Activated T-cell treated with anti-CD3 and anti-CD28 coated beads for 24 hours (primary cell): Measurements from ENCODE around the gene TBC1D14.
"Not testable (repeated sequence)": the region's sequence is repeated elsewhere in the genome, so short reads cannot be mapped to it uniquely, and the experiment has no call there.

Source experiments
- DNase-seq: peaks from one replicate; pipeline ENCODE4 v3.0.0-alpha.2; 2020; ENCODE audit warnings: low read depth

TBC1D14 gene

DNA sequence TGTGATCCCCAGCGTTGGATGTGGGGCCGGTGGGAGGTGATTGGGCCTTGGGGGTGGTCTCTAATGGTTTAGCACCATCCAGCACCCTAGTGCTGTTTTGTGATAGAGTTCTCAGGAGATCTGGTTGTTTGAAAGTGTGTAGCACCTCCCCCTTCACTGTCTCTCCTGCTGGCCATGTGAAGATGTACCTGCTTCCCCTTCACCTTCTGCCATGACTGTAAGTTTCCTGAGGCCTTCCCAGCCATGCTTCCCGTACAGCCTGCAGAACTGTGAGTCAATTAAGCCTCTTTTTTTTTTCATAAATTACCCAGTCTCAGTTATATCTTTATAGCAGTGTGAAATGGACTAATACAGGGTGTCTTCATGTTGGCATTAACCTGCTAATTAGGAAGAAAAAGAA, 19.3 kb upstream of the TBC1D14 start:
- DNase-seq: no peak

DNA sequence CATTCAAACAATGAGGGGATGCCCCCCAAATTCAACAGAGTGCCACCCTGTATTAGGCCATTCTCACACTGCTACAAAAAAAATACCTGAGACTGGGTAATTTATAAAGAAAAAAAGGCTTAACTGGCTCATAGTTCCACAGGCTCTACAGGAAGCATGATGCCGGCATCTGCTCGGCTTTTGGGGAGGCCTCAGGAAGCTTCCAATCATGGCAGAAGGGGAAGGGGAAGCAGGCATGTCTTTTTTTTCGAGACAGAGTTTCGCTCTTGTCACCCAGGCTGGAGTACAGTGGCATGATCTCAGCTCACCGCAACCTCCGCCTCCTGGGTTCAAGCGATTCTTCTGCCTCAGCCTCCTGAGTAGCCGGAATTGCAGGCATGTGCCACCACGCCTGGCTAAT, 18.7 kb upstream of the TBC1D14 start:
- DNase-seq: not testable (repeated sequence)

- DNase-seq: no peak
Measured at GRCh38 chr4:6891436-6892170, 18.0 kb upstream of the TBC1D14 start.

DNA sequence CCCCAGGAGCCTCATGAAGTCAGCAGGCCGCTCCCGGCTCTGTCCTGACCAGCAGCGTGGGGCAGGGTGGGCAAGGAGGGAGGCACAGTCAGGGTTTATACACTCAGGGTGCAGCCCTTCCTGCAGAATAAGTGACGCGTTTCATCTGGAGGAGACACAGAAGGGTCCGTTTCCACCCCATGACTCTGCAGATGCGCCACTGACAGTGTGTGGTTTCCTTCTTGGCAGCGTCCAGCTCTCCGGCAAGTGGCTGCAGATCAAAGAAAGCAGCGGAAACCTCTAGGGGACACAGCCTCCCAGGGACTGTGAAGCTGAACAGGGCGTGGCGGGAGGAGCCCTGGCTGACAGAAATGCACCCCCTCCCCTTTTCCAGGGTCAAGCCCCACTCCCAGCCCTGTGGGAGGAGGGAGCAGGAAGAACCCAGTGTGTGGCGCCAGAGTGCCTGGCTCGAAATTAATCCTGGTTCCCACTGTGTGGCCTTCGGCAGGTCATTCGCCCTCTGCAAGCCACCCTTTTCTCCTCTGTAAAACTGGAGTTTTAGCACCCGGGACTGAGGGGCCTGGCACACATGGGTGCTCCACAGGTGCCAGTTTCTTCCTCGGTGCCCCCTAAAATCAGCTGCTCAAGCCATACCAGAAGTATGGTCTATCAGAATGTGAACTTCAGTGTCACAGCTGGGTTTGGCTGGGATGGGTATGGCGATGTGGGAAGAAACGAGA, 17.3 kb upstream of the TBC1D14 start:
- no peak for DNase-seq

DNA sequence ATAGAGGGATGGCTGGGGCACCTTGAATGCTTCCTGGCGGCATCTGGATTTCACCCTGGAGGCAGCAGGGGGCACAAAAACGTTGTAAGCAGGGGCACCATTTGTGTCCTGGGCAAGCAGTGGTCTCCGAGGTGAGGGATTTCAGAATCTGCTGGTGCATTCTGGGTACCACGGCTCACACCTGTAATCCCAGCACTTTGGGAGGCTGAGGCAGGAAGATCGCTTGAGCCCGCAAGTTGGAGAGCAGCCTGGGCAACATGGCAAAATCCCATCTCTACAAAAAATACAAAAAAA, 16.8 kb upstream of the TBC1D14 start:
- DNase-seq: no peak

- DNase-seq: no peak
Measured at GRCh38 chr4:6893449-6894085, 16.1 kb upstream of the TBC1D14 start.

- DNase-seq: no peak
Measured at GRCh38 chr4:6894086-6894478, 15.5 kb upstream of the TBC1D14 start.

DNA sequence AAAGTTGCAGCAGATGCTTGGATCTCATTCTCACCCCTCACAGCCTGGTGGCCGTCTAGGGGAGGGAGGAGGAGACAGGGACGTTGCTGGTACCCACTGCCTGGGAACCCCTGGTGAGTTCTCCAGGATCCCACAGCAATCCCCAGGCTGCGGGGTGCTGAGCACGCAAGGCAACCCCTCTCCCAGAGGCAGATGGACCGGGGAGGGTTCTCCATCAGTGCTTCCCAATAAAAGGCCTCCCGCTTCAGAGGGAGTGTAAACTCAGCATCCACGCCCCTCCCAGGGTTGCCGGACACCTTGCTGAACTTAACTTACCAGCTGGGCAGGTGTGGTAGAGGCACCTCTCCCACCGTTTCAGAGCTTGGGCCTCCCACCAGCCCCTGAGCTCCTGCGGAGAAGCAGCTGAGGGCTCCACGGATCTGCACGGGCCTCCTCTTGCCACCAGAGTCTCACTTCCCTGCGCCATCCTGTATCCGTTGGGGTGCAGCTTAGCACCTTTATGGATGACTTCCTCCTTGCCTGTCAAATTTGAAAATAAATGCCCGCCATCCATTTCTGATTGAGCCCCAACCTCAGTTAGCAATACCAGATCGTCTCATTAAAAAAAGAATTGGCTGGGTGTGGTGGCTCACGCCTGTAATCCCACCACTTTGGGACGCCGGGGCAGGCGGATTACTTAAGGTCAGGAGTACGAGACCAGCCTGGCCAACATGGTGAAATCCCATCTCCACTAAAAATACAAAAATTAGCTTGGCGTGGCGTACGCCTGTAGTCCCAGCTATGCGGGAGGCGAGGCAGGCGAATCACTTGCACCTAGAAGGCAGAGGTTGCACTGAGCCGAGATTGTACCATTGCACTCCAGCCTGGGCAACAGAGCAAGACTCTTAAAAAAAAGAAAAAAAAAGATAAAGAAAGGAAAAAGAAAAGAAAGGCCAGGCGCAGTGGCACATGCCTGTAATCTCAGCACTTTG, 14.8 kb upstream of the TBC1D14 start:
- no peak for DNase-seq

DNA sequence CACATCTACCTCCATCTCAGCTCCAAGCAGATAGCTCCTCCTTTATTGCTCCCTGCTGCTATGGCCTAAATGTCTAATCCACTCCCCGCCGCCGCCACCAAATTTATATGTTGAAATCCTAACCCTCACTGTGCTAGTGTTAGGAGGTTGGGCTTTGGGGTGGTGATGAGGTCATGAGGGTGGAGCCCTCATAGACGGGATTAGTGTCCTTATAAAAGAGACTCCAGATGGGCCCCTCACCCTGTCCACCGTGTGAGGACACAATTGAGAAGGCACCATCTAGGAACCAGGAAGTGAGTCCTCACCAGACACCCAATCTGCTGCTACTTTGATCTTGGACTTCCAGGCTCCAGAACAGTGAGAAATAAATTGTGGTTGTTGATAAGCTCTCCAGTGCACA, 13.6 kb upstream of the TBC1D14 start:
- no peak for DNase-seq

- no peak for DNase-seq
Measured at GRCh38 chr4:6898763-6899162, 10.9 kb upstream of the TBC1D14 start.

DNA sequence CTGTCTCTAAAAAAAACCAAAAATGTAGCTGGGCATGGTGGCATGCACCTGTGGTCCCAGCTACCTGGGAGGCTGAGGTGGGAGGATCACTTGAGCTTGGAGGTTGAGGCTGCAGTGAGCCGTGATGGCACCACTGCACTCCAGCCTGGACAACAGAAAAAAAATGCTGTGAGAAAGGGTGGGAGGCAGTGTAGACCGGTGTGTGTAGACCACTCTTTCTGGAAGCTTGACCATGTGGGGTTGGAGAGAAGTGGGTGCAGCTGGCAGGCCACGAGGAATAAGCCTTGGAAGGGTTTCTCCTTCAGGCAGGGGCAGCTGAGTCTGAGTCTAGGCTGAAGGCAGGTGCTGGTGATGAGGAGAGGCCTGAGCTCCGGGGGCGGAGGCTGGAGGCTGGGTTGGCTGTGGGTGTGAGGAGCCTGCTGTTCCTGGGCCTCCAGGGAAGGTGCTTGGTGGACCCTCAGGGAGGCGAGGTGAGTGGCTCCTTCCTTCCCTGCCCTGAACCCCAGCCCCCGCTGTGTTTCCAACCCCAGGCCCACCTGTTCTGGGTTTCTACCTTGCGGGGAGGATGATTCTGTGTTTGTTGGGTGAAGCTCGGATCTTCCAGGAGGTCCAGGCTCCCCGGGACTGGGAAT, 9.3 kb upstream of the TBC1D14 start:
- DNase-seq: no peak

- DNase-seq: no peak
Measured at GRCh38 chr4:6900956-6901355, 8.7 kb upstream of the TBC1D14 start.

DNA sequence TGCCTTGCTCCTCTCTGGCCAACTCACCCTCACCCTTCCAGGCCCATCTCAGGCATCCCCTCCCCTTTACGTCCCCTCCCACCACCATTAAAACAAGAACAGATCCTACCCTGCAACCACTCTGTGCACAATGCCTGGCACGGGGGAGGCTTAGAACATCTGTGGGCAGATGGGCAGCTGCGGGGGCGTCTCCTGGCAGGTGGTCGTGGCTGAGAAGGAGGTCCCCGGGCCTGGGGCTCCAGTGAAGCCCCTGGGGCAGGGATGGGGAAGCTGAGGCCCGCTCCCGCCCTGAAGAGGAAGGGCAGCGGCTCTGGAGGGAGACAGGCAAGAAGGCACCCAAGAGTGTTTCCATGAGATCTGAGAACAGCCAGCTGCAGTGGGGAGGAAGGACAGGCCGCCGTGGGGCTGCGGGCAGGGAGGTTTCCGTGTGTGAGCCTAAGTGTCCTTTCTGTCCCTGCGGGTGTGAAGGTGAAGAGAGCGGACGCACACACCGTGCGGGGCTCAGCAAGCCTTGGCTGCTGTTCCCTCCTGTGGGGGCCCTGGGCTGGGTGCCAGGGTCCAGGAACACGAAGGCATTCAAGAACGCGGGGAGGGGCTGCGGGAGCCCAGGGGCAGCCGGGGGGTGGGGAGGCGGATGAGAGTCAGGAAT, 7.8 kb upstream of the TBC1D14 start:
- no peak for DNase-seq

- no peak for DNase-seq
Measured at GRCh38 chr4:6902318-6903042, 7.1 kb upstream of the TBC1D14 start.

DNA sequence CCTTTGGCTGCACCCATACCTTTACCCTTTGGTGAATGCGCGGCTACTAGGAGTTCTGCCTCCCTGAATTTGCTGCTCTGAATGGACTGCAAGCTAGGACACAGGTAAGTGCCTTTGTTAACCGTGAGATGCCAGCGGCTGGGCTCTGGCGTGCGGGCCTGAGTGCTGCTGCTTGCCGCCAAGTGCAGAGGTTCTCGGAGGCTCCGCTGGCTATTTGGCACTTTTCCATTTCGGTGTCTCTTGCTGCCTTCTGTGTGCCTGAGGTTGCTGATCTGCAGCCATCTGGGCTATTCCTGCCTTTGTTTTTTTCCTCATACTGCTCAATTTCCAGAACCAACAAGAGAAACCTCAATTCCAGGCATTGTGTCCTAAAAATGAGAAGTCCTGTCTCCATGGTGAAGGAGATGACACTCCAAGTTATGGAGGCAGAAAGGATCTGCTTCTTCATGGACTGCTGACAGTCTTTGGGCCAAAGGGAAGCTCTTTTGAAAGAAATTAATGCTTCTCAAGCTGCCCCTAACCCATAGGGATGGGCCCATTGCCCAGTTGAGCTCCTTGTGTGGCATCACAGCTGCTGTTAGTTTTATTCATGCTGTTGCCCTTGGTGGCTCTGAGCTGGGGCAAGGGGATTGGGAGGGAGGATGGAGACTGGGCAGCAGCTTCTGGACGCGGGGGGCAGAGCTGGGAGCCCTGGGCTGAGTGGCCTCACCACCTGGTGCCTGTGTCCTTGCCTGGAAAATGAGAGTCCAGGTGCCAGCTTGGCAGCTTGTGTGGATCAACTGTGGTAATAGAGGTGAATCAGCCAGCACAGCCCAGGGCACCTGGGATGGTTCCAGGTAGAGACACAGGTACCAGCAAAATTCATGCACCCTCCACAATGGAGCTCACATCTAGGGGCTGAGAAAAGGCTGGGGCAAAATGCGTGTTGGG, 3.8 kb upstream of the TBC1D14 start:
- DNase-seq: no peak

GRCh38 chr4:6906486-6906885, 3.1 kb upstream of the TBC1D14 start:
- DNase-seq: not testable (repeated sequence)

- no peak for DNase-seq
Measured at GRCh38 chr4:6907658-6908191, 1.9 kb upstream of the TBC1D14 start.

DNA sequence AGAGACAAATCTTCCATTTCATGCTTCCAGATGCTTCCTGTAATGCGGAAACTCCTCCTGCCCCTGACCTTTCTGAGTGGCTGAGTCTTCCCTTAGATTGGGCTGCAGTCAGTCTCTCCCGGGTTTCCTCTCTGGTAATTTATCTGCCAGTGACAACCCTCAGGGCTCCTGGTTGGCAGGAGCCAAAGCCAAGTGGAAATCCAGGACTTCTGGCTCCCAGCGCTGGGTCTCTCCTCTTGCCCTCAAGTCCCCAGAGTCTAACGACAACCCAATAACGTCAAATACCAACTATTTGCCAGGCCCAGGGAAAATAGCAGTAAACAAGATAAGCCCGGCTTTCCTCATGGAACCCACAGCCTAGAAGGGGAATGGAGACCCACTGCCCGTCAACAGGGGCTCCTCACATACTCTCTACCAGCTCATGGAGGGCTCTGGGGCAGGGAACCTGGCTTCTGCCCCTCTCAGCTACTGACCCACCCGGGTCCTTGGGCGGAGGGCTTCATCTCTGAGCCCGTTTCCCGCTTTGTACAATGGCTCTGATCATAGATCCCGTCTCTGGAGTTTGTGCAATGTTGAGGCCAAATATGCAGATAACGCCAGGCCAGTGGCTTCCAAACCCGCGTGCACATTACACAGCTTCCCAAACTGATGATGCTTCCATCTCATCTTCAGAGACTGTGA, 1.1 kb upstream of the TBC1D14 start:
- no peak for DNase-seq

GRCh38 chr4:6909970-6910339, 329 bp downstream of the TBC1D14 start:
- DNase-seq: peak; percentile 30
